ENCODE data around the gene ACO1.

ACO1 gene

GRCh38 chr9:32394381-32395049, 10.1 kb downstream of the ACO1 start:
- no peak overlapping the region for H4K91ac ChIP-seq (ENCODE audit: low read length)
- no peaks in the 10 kb centered on the region for H3K27me3 ChIP-seq (ENCODE audit: control insufficient read depth in 1 of 2, insufficient read depth in 1 of 2, low read length in 2 of 2)
- WGBS, result 78% methylated on average over 6 of the region's 6 CpGs
- no peak overlapping the region for H2BK5ac ChIP-seq (ENCODE audit: low read depth, low read length, poor library complexity, severe bottlenecking)
- no peak overlapping the region for H2AFZ ChIP-seq (ENCODE audit: low read depth, low read length)
- peaks cover 14% of the 10 kb centered on the region for H3K4me1 ChIP-seq (ENCODE audit: control insufficient read depth, insufficient read depth, low read depth, low read length)
- H3K27ac ChIP-seq (ENCODE audit: low read length, poor library complexity, severe bottlenecking), result peak overlapping the region; percentile 52
- no peak overlapping the region for H3K23ac ChIP-seq (ENCODE audit: low read length in 2 of 2)
- no peak overlapping the region for H2BK120ac ChIP-seq (ENCODE audit: low read depth, low read length)
- H3K18ac ChIP-seq (ENCODE audit: low read depth in 1 of 2, low read length in 2 of 2), result no peak overlapping the region
- H2BK15ac ChIP-seq (ENCODE audit: low read depth, poor library complexity, severe bottlenecking), result no peak overlapping the region
- H2BK12ac ChIP-seq (ENCODE audit: low read length in 2 of 2), result no peak overlapping the region
- no peak for DNase-seq
- no peak overlapping the region for H4K8ac ChIP-seq (ENCODE audit: low read length)
- H3K79me1 ChIP-seq (replicated peaks; ENCODE audit: low read length, poor library complexity, severe bottlenecking), result peaks cover 1% of the 10 kb centered on the region
- no peak overlapping the region for H3K9ac ChIP-seq (ENCODE audit: low read length)
- H2AK5ac ChIP-seq (ENCODE audit: low read length, severe bottlenecking), result peak overlapping the region; percentile 23
- peaks cover 0 to 28% of the 10 kb centered on the region in 2 experiments for H3K36me3 ChIP-seq (ENCODE audit: control insufficient read depth in 1 of 2, insufficient read depth in 2 of 2, low read depth in 1 of 2, low read length in 2 of 2)
- H3K4me2 ChIP-seq (ENCODE audit: low read length, poor library complexity, severe bottlenecking), result no peak overlapping the region
- no peaks in the 10 kb centered on the region for H3K9me3 ChIP-seq (ENCODE audit: control insufficient read depth, low read length)
- H3K4ac ChIP-seq (ENCODE audit: low read depth in 1 of 2, low read length in 2 of 2), result no peak overlapping the region
- no peak overlapping the region for H3K14ac ChIP-seq (ENCODE audit: low read length in 2 of 2)
- no peak overlapping the region for H3K4me3 ChIP-seq (ENCODE audit: insufficient read depth in 1 of 2, low read depth in 1 of 2, low read length in 2 of 2)

- peak; percentile 89 for DNase-seq
- peak overlapping the region; percentile 57 for H2BK5ac ChIP-seq (ENCODE audit: low read depth, low read length, poor library complexity, severe bottlenecking)
- peaks cover 0 to 20% of the 10 kb centered on the region in 2 experiments for H3K36me3 ChIP-seq (ENCODE audit: control insufficient read depth in 1 of 2, insufficient read depth in 2 of 2, low read depth in 1 of 2, low read length in 2 of 2)
- no peak overlapping the region for H3K14ac ChIP-seq (ENCODE audit: low read length in 2 of 2)
- no peak overlapping the region for H2BK120ac ChIP-seq (ENCODE audit: low read depth, low read length)
- no peak overlapping the region for H3K23ac ChIP-seq (ENCODE audit: low read length in 2 of 2)
- peak overlapping the region; percentile 46 for H3K9ac ChIP-seq (ENCODE audit: low read length)
- peaks cover 3% of the 10 kb centered on the region for H3K79me1 ChIP-seq (replicated peaks; ENCODE audit: low read length, poor library complexity, severe bottlenecking)
- H4K8ac ChIP-seq (ENCODE audit: low read length), result no peak overlapping the region
- H3K4me2 ChIP-seq (ENCODE audit: low read length, poor library complexity, severe bottlenecking), result no peak overlapping the region
- H2BK12ac ChIP-seq (ENCODE audit: low read length in 2 of 2), result peak overlapping the region in 1 of 2 experiments; percentile 83
- no peak overlapping the region for H4K91ac ChIP-seq (ENCODE audit: low read length)
- H3K4me1 ChIP-seq (ENCODE audit: control insufficient read depth, insufficient read depth, low read depth, low read length), result peaks cover 14% of the 10 kb centered on the region
- no peak overlapping the region for H2AFZ ChIP-seq (ENCODE audit: low read depth, low read length)
- H3K4ac ChIP-seq (ENCODE audit: low read depth in 1 of 2, low read length in 2 of 2), result no peak overlapping the region
- H2BK15ac ChIP-seq (ENCODE audit: low read depth, poor library complexity, severe bottlenecking), result no peak overlapping the region
- peak overlapping the region in 1 of 2 experiments; percentile 38 for H3K18ac ChIP-seq (ENCODE audit: low read depth in 1 of 2, low read length in 2 of 2)
- H3K27ac ChIP-seq (ENCODE audit: low read length, poor library complexity, severe bottlenecking), result peak overlapping the region; percentile 53
- H2AK5ac ChIP-seq (ENCODE audit: low read length, severe bottlenecking), result peak overlapping the region; percentile 25
- peak overlapping the region in 1 of 2 experiments; percentile 52 for H3K4me3 ChIP-seq (ENCODE audit: insufficient read depth in 1 of 2, low read depth in 1 of 2, low read length in 2 of 2)
- 68% methylated on average over 7 of the region's 7 CpGs for WGBS
- no peaks in the 10 kb centered on the region for H3K27me3 ChIP-seq (ENCODE audit: control insufficient read depth in 1 of 2, insufficient read depth in 1 of 2, low read length in 2 of 2)
- no peaks in the 10 kb centered on the region for H3K9me3 ChIP-seq (ENCODE audit: control insufficient read depth, low read length)
Measured at GRCh38 chr9:32395510-32396216, 11.2 kb downstream of the ACO1 start.

- no peak overlapping the region for H3K27ac ChIP-seq (ENCODE audit: low read length, poor library complexity, severe bottlenecking)
- peak; percentile 62 for DNase-seq
- no peak overlapping the region for H3K23ac ChIP-seq (ENCODE audit: low read length in 2 of 2)
- no peak overlapping the region for H2AK5ac ChIP-seq (ENCODE audit: low read length, severe bottlenecking)
- H3K9me3 ChIP-seq (ENCODE audit: control insufficient read depth, low read length), result no peaks in the 10 kb centered on the region
- no CpG with 5 or more reads among the region's 3 CpGs for WGBS
- H2BK120ac ChIP-seq (ENCODE audit: low read depth, low read length), result no peak overlapping the region
- H3K4me2 ChIP-seq (ENCODE audit: low read length, poor library complexity, severe bottlenecking), result no peak overlapping the region
- H3K27me3 ChIP-seq (ENCODE audit: control insufficient read depth in 1 of 2, insufficient read depth in 1 of 2, low read length in 2 of 2), result no peaks in the 10 kb centered on the region
- H3K4ac ChIP-seq (ENCODE audit: low read depth in 1 of 2, low read length in 2 of 2), result no peak overlapping the region
- H3K14ac ChIP-seq (ENCODE audit: low read length in 2 of 2), result no peak overlapping the region
- H3K79me1 ChIP-seq (replicated peaks; ENCODE audit: low read length, poor library complexity, severe bottlenecking), result peaks cover 16% of the 10 kb centered on the region
- H4K8ac ChIP-seq (ENCODE audit: low read length), result no peak overlapping the region
- H3K4me1 ChIP-seq (ENCODE audit: control insufficient read depth, insufficient read depth, low read depth, low read length), result peaks cover 14% of the 10 kb centered on the region
- H3K9ac ChIP-seq (ENCODE audit: low read length), result no peak overlapping the region
- no peak overlapping the region for H2AFZ ChIP-seq (ENCODE audit: low read depth, low read length)
- no peak overlapping the region for H3K4me3 ChIP-seq (ENCODE audit: insufficient read depth in 1 of 2, low read depth in 1 of 2, low read length in 2 of 2)
- no peak overlapping the region for H2BK15ac ChIP-seq (ENCODE audit: low read depth, poor library complexity, severe bottlenecking)
- no peak overlapping the region for H3K18ac ChIP-seq (ENCODE audit: low read depth in 1 of 2, low read length in 2 of 2)
- H2BK12ac ChIP-seq (ENCODE audit: low read length in 2 of 2), result no peak overlapping the region
- no peak overlapping the region for H2BK5ac ChIP-seq (ENCODE audit: low read depth, low read length, poor library complexity, severe bottlenecking)
- peaks cover 0 to 5% of the 10 kb centered on the region in 2 experiments for H3K36me3 ChIP-seq (ENCODE audit: control insufficient read depth in 1 of 2, insufficient read depth in 2 of 2, low read depth in 1 of 2, low read length in 2 of 2)
- no peak overlapping the region for H4K91ac ChIP-seq (ENCODE audit: low read length)
Measured at GRCh38 chr9:32398207-32398606, 13.8 kb downstream of the ACO1 start.

GRCh38 chr9:32399110-32399815, 14.8 kb downstream of the ACO1 start:
- Histone ChIP-seq H4K91ac (ENCODE audit: low read length) (no peak overlapping the region), H3K4ac (ENCODE audit: low read depth in 1 of 2, low read length in 2 of 2) (no peak overlapping the region), H2BK120ac (ENCODE audit: low read depth, low read length) (no peak overlapping the region), H3K23ac (ENCODE audit: low read length in 2 of 2) (no peak overlapping the region), H3K36me3 (ENCODE audit: control insufficient read depth in 1 of 2, insufficient read depth in 2 of 2, low read depth in 1 of 2, low read length in 2 of 2) (peaks cover 0 to under 1% of the 10 kb centered on the region in 2 experiments), H3K79me1 (replicated peaks; ENCODE audit: low read length, poor library complexity, severe bottlenecking) (peaks cover 26% of the 10 kb centered on the region), H2AK5ac (ENCODE audit: low read length, severe bottlenecking) (no peak overlapping the region), H3K4me3 (ENCODE audit: insufficient read depth in 1 of 2, low read depth in 1 of 2, low read length in 2 of 2) (no peak overlapping the region), H4K8ac (ENCODE audit: low read length) (no peak overlapping the region), H3K9ac (ENCODE audit: low read length) (no peak overlapping the region), H2AFZ (ENCODE audit: low read depth, low read length) (no peak overlapping the region), H3K27ac (ENCODE audit: low read length, poor library complexity, severe bottlenecking) (no peak overlapping the region), H3K4me2 (ENCODE audit: low read length, poor library complexity, severe bottlenecking) (no peak overlapping the region), H3K4me1 (ENCODE audit: control insufficient read depth, insufficient read depth, low read depth, low read length) (peaks cover 13% of the 10 kb centered on the region), H3K27me3 (ENCODE audit: control insufficient read depth in 1 of 2, insufficient read depth in 1 of 2, low read length in 2 of 2) (no peaks in the 10 kb centered on the region), H3K9me3 (ENCODE audit: control insufficient read depth, low read length) (no peaks in the 10 kb centered on the region), H3K14ac (ENCODE audit: low read length in 2 of 2) (no peak overlapping the region), H2BK12ac (ENCODE audit: low read length in 2 of 2) (no peak overlapping the region), H3K18ac (ENCODE audit: low read depth in 1 of 2, low read length in 2 of 2) (no peak overlapping the region), H2BK5ac (ENCODE audit: low read depth, low read length, poor library complexity, severe bottlenecking) (no peak overlapping the region), H2BK15ac (ENCODE audit: low read depth, poor library complexity, severe bottlenecking) (no peak overlapping the region)
- no peak for DNase-seq
- WGBS, result 85% methylated on average over 5 of the region's 5 CpGs
